SKM-1 (cell line): ENCODE data around the gene B3GAT1.

Source experiments
- DNase-seq: peaks from one replicate; lab custom pipeline; 2025; ENCODE audit not compliant: unreplicated experiment; lab: John Stamatoyannopoulos, UW

Gene B3GAT1

GRCh38 chr11:134441706-134442105 lies 29.7 kb upstream of the B3GAT1 start:
- no peak for DNase-seq

- no peak for DNase-seq
Measured at GRCh38 chr11:134441281-134441680, 29.2 kb upstream of the B3GAT1 start.

GRCh38 chr11:134440851-134441250 lies 28.8 kb upstream of the B3GAT1 start:
- DNase-seq = no peak

GRCh38 chr11:134438542-134439537 lies 26.8 kb upstream of the B3GAT1 start:
- no peak for DNase-seq

GRCh38 chr11:134437821-134438220 lies 25.8 kb upstream of the B3GAT1 start:
- DNase-seq = no peak

GRCh38 chr11:134436781-134437180 lies 24.7 kb upstream of the B3GAT1 start:
- DNase-seq = no peak

- DNase-seq = no peak
Measured at GRCh38 chr11:134433806-134434205, 21.8 kb upstream of the B3GAT1 start.

- DNase-seq = no peak
Measured at GRCh38 chr11:134433251-134433650, 21.2 kb upstream of the B3GAT1 start.

GRCh38 chr11:134432776-134433175 lies 20.7 kb upstream of the B3GAT1 start:
- no peak for DNase-seq

GRCh38 chr11:134429106-134429505 lies 17.1 kb upstream of the B3GAT1 start:
- no peak for DNase-seq

- no peak for DNase-seq
Measured at GRCh38 chr11:134425816-134426536, 13.9 kb upstream of the B3GAT1 start.

GRCh38 chr11:134425413-134425812 lies 13.4 kb upstream of the B3GAT1 start:
- no peak for DNase-seq

- no peak for DNase-seq
Measured at GRCh38 chr11:134423106-134423505, 11.1 kb upstream of the B3GAT1 start.

GRCh38 chr11:134417871-134418840 lies 6.1 kb upstream of the B3GAT1 start:
- DNase-seq = no peak

GRCh38 chr11:134416726-134417125 lies 4.7 kb upstream of the B3GAT1 start:
- DNase-seq = no peak

GRCh38 chr11:134414766-134415765 lies 3.0 kb upstream of the B3GAT1 start:
- no peak for DNase-seq

- DNase-seq = no peak
Measured at GRCh38 chr11:134413826-134414731, 2.0 kb upstream of the B3GAT1 start.

- no peak for DNase-seq
Measured at GRCh38 chr11:134413043-134413825, 1.2 kb upstream of the B3GAT1 start.
